SIG-M5 treated with dmso at 0.1 percent for 504 hours (cell line): Measurements from ENCODE around the gene GFOD2.
A peak's percentile ranks its signal among the peaks of the same experiment; 100 is the strongest.
"Not testable (repeated sequence)": the region's sequence is repeated elsewhere in the genome, so short reads cannot be mapped to it uniquely, and the experiment has no call there.

ENCODE experiments used
- DNase-seq: peaks from one replicate; lab custom pipeline; 2025; ENCODE audit not compliant: unreplicated experiment; lab: John Stamatoyannopoulos, UW

The GFOD2 gene

GRCh38 chr16:67719048-67719777 is at the start of gene GFOD2:
TSS of gene GFOD2 (minus strand) at chr16:67719316. CDS start at chr16:67685715, 33,601 bp downstream.
- DNase-seq, result peak; percentile 92

- DNase-seq, result no peak
Observed at GRCh38 chr16:67767953-67768352, 48.8 kb upstream of the GFOD2 start.

GRCh38 chr16:67766291-67766690 is 47.2 kb upstream of the GFOD2 start:
- DNase-seq, result no peak

GRCh38 chr16:67764158-67764667 is 45.1 kb upstream of the GFOD2 start:
- no peak for DNase-seq

- no peak for DNase-seq
Observed at GRCh38 chr16:67763066-67763465, 44.0 kb upstream of the GFOD2 start.

- DNase-seq, result no peak
Observed at GRCh38 chr16:67762385-67762784, 43.3 kb upstream of the GFOD2 start.

GRCh38 chr16:67761924-67762323 is 42.8 kb upstream of the GFOD2 start:
- no peak for DNase-seq

- no peak for DNase-seq
Observed at GRCh38 chr16:67760956-67761230, 41.8 kb upstream of the GFOD2 start.

GRCh38 chr16:67760206-67760955 is 41.3 kb upstream of the GFOD2 start:
- DNase-seq, result no peak

GRCh38 chr16:67758966-67759365 is 39.9 kb upstream of the GFOD2 start:
- no peak for DNase-seq

- no peak for DNase-seq
Observed at GRCh38 chr16:67758006-67758405, 38.9 kb upstream of the GFOD2 start.

GRCh38 chr16:67752641-67753040 is 33.5 kb upstream of the GFOD2 start:
- DNase-seq, result no peak

GRCh38 chr16:67751331-67751730 is 32.2 kb upstream of the GFOD2 start:
- not testable (repeated sequence) for DNase-seq

GRCh38 chr16:67750466-67750865 is 31.4 kb upstream of the GFOD2 start:
- DNase-seq, result no peak

- no peak for DNase-seq
Observed at GRCh38 chr16:67749436-67750078, 30.4 kb upstream of the GFOD2 start.

- DNase-seq, result no peak
Observed at GRCh38 chr16:67748834-67749233, 29.7 kb upstream of the GFOD2 start.

- no peak for DNase-seq
Observed at GRCh38 chr16:67746846-67747245, 27.7 kb upstream of the GFOD2 start.

- DNase-seq, result no peak
Observed at GRCh38 chr16:67741118-67741517, 22.0 kb upstream of the GFOD2 start.

- DNase-seq, result no peak
Observed at GRCh38 chr16:67740391-67740790, 21.3 kb upstream of the GFOD2 start.

GRCh38 chr16:67736858-67737257 is 17.7 kb upstream of the GFOD2 start:
- DNase-seq, result no peak

GRCh38 chr16:67734731-67735201 is 15.7 kb upstream of the GFOD2 start:
- DNase-seq, result no peak
